HepG2 (cell line): ENCODE measurements around the gene RAMP1. TPM values are rescaled to one million over a fixed set of nuclear protein-coding genes. Genes with fewer than 3 reads are reported as not detected.

Experiments
- ATAC-seq: fragments of 200-7000 bp; cut with Tn5 transposase; 3 replicates; pipeline ENCODE4 v1.9.1; 2020; ENCODE audit warnings: mild to moderate bottlenecking, moderate library complexity
- BruUV-seq: library from RNA; stranded (reverse); fragments of 400-500 nt; replicated peaks from 2 replicates; lab custom pipeline; 2021; lab: Mats Ljungman, UMichigan
- CTCF ChIA-PET: fragments of 300-600 bp; formaldehyde crosslinking; extraction: SDS; loops from one replicate; lab custom pipeline; 2021; ENCODE audit warnings: low total read pairs, inconsistent platforms, low intra/inter-chr PET ratio; lab: Yijun Ruan, JAX
- POLR2A ChIA-PET: fragments of 350-600 bp; sonication (Branson Sonifier 250); formaldehyde crosslinking; loops from one replicate; lab custom pipeline; 2020; ENCODE audit warnings: antibody characterized with exemption, inconsistent platforms; lab: Yijun Ruan, JAX
- DNase-seq: peaks from one replicate; pipeline ENCODE4 v3.0.0-alpha.2; 2015; ENCODE audit warnings: low spot score
- FAIRE-seq: peaks from 3 replicates; lab custom pipeline; 2011; peaks lifted over from hg19 to GRCh38; lab: Jason Lieb, UNC
- H2AFZ ChIP-seq: one replicate; pipeline ENCODE4 v1.6.1; 2011; ENCODE audit warnings: low read length, inconsistent platforms
- H3K27ac ChIP-seq: fragments of 300-600 bp; 3 replicates; pipeline ENCODE4 v1.8.0; 2011; ENCODE audit warnings: mixed run types, mild to moderate bottlenecking, mixed read lengths, low read length, inconsistent platforms; ENCODE audit not compliant: insufficient read depth; ENCODE audit errors: extremely low read length
- H3K27me3 ChIP-seq, 2 experiments: fragments of 200-600 bp in 1 of 2; 2 replicates in 1 of 2; 3 replicates in 1 of 2; pipeline versions ENCODE4 v1.6.0 to v1.8.0; 2011; ENCODE audit warnings: low read length in 2 of 2, mild to moderate bottlenecking in 2 of 2, moderate library complexity in 2 of 2, inconsistent platforms in 1 of 2; ENCODE audit not compliant: insufficient read depth in 2 of 2, control insufficient read depth in 1 of 2
- H3K36me3 ChIP-seq, 2 experiments: fragments of 200-600 bp in 1 of 2; replicated peaks in 1 of 2; 2 replicates in 1 of 2; 3 replicates in 1 of 2; pipeline versions ENCODE4 v1.5.1 to v1.8.0; 2011; ENCODE audit warnings: low read length in 2 of 2, inconsistent platforms in 1 of 2; ENCODE audit not compliant: insufficient read depth in 2 of 2, control insufficient read depth in 1 of 2
- H3K4me1 ChIP-seq: 2 replicates; pipeline ENCODE4 v1.5.1; 2012; ENCODE audit warnings: low read length, inconsistent platforms; ENCODE audit not compliant: insufficient read depth
- H3K4me2 ChIP-seq: 2 replicates; pipeline ENCODE4 v1.6.0; 2011; ENCODE audit warnings: low read depth, low read length, inconsistent platforms
- H3K4me3 ChIP-seq, 3 experiments: fragments of 200-600 bp in 1 of 3; sonication (generic), shearing (Covaris generic) in 1 of 3; replicated peaks in 1 of 3; 2 replicates each; pipeline ENCODE4 v1.5.1; 2011 to 2016; ENCODE audit warnings: low read length in 3 of 3, inconsistent platforms in 2 of 3, low read depth in 2 of 3, mild to moderate bottlenecking in 2 of 3, control low read depth in 1 of 3, mixed read lengths in 1 of 3; ENCODE audit not compliant: insufficient read depth in 1 of 3
- H3K79me2 ChIP-seq: one replicate; pipeline ENCODE4 v1.6.1; 2011; ENCODE audit warnings: low read length, inconsistent platforms; ENCODE audit not compliant: insufficient read depth
- H3K9ac ChIP-seq: 2 replicates; pipeline ENCODE4 v1.6.0; 2011; ENCODE audit warnings: mild to moderate bottlenecking, low read depth, low read length, inconsistent platforms; ENCODE audit not compliant: insufficient read depth
- H3K9me3 ChIP-seq: 2 replicates; pipeline ENCODE4 v1.5.1; 2012; ENCODE audit warnings: mild to moderate bottlenecking, low read length
- H4K20me1 ChIP-seq: 2 replicates; pipeline ENCODE4 v1.6.0; 2011; ENCODE audit warnings: inconsistent platforms, mild to moderate bottlenecking, low read length, moderate library complexity; ENCODE audit not compliant: insufficient read depth
- ATF1 ChIP-seq: IDR thresholded peaks from 2 replicates; pipeline ENCODE4 v1.6.1; 2016; ENCODE audit warnings: mild to moderate bottlenecking, control low read depth
- KDM5B ChIP-seq: sonication (generic); formaldehyde crosslinking; IDR thresholded peaks from 2 replicates; pipeline ENCODE4 v1.4.0; 2020; ENCODE audit warnings: missing genetic modification reagents, mild to moderate bottlenecking, borderline replicate concordance
- NKX3-1 ChIP-seq: sonication (generic); formaldehyde crosslinking; IDR thresholded peaks from 2 replicates; pipeline ENCODE4 v1.5.0; 2020; ENCODE audit warnings: missing genetic modification reagents
- POLR2AphosphoS2 ChIP-seq: IDR thresholded peaks from 2 replicates; pipeline ENCODE4 v1.6.1; 2011; ENCODE audit warnings: low read depth, low read length, improper control_type of control experiment
- SALL1 ChIP-seq: sonication (generic); formaldehyde crosslinking; IDR thresholded peaks from 2 replicates; pipeline ENCODE4 v1.8.0; 2022; ENCODE audit warnings: mild to moderate bottlenecking, missing genetic modification reagents
- TAF1 ChIP-seq: sonication (generic); formaldehyde crosslinking; IDR thresholded peaks from 2 replicates; pipeline ENCODE4 v1.4.0; 2020; ENCODE audit warnings: missing genetic modification reagents
- THYN1 ChIP-seq: sonication (generic); formaldehyde crosslinking; IDR thresholded peaks from 2 replicates; pipeline ENCODE4 v1.8.1; 2023; ENCODE audit warnings: low read depth, mild to moderate bottlenecking, moderate library complexity, missing genetic modification reagents, borderline replicate concordance
- U2AF2 ChIP-seq: fragments of 200-400 bp; formaldehyde crosslinking; IDR thresholded peaks from 2 replicates; pipeline ENCODE4 v1.6.1; 2017; ENCODE audit warnings: low read depth, mild to moderate bottlenecking, low read length
- ZNF275 ChIP-seq: sonication (generic); formaldehyde crosslinking; IDR thresholded peaks from 2 replicates; pipeline ENCODE4 v1.8.0; 2022; ENCODE audit warnings: missing genetic modification reagents, mild to moderate bottlenecking, inconsistent platforms, borderline replicate concordance
- ZNF331 ChIP-seq: sonication (generic); formaldehyde crosslinking; IDR thresholded peaks from 2 replicates; pipeline ENCODE4 v1.4.0; 2020; ENCODE audit warnings: missing genetic modification reagents
- ZNF547 ChIP-seq: sonication (generic); formaldehyde crosslinking; IDR thresholded peaks from 2 replicates; pipeline ENCODE4 v1.5.1; 2020; ENCODE audit warnings: mild to moderate bottlenecking, missing genetic modification reagents
- ZSCAN21 ChIP-seq: sonication (generic); formaldehyde crosslinking; IDR thresholded peaks from 2 replicates; pipeline ENCODE4 v1.8.0; 2022; ENCODE audit warnings: mild to moderate bottlenecking, missing genetic modification reagents, moderate library complexity, borderline replicate concordance
- WGBS: methylation state at CpG from one replicate; pipeline ENCODE4 v1.1.6; 2017; ENCODE audit warnings: low lambda C conversion rate; 5-methylcytosine and 5-hydroxymethylcytosine counted together
- in situ Hi-C: cut with HindIII; loops from 2 replicates; pipeline ENCODE4 v1.10.0; 2017; ENCODE audit warnings: low pct_unique_long_range_greater_than_20kb; ENCODE audit not compliant: extremely low pct_ligation_motif_present
- intact Hi-C: fragments of 100-400 bp; cut with micrococcal nuclease; formaldehyde crosslinking; loops from one replicate; pipeline ENCODE4 v1.10.0; 2022; ENCODE audit not compliant: unreplicated experiment
- polyA plus RNA-seq, 8 experiments: library from polyadenylated mRNA; depleted of rRNA in 3 of 8; stranded (reverse) in 7 of 8; unstranded in 1 of 8; fragments of >200 nt; fragmentation: Illumina TruSeq in 4 of 8; extraction: Trizol in 4 of 8; gene quantifications; 2 replicates each; pipeline versions ENCODE4 v1.2.1 to v1.2.3, GENCODE V29; 2011 to 2016; ENCODE audit warnings: low read depth in 4 of 8, missing spikeins in 1 of 8, mixed read lengths in 1 of 8; ENCODE audit not compliant: insufficient read depth in 1 of 8
- total RNA-seq, 5 experiments: library from RNA; depleted of rRNA; stranded (reverse); fragments of >200 nt; fragmentation: Illumina TruSeq; extraction: Trizol; gene quantifications; 2 replicates each; pipeline ENCODE4 v1.2.3, GENCODE V29; 2016; ENCODE audit warnings: low read depth in 1 of 5
- TF ChIP-seq, protein P1 (sequence below): sonication (generic); formaldehyde crosslinking; IDR thresholded peaks from 2 replicates; pipeline ENCODE4 v1.8.1; 2023; ENCODE audit warnings: mild to moderate bottlenecking, missing genetic modification reagents
- TF ChIP-seq, protein P2 (sequence below): sonication (generic); formaldehyde crosslinking; IDR thresholded peaks from 2 replicates; pipeline ENCODE4 v1.5.0; 2020; ENCODE audit warnings: mild to moderate bottlenecking, missing genetic modification reagents, borderline replicate concordance
- TF ChIP-seq, protein P3 (sequence below): sonication (generic); formaldehyde crosslinking; IDR thresholded peaks from 2 replicates; pipeline ENCODE4 v1.4.0; 2020; ENCODE audit warnings: missing genetic modification reagents

Gene RAMP1
- total and polyA plus RNA-seq, 2 of the 13 experiments (the other 11 are each of a cell fraction or from before 2014, with no cell fraction given), result 0.29 to 0.61 TPM

DNA sequence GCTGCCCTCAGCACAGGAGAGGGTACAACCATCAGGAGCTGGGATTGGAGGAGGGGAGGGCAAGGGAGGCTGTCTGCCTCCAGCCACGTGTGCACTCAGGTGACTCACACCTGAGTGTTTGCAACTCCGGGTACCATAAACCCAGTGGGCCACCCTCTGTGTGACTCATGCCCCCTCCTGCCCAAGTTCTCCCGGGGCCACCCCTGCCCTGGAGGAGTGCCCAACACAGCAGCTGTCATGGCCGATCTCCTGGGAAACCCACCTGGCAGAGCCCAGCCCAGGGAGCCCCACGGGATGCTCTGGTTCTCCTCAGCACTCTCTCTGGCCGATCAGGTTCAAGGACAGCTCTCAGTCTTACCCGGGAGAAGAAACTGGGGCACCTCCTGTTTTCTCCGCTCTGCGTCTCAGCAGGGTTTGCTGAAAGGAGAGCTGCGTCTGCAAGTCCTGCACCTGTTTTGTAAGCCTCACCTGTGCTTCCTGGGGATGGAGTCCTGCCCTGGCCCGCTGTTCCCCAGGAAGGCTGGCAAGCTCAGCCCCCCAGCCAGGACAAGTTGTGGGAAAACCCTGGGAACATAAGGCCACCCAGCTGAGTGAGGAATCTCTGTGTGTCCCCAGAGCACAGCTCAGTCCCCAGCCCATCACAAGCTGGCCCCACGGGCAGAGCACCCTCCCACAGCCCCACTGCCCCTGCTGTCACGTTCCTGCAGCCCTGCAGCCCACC, 63.4 kb downstream of the RAMP1 start (continued):
- no peak for TF ChIP-seq THYN1
- TF ChIP-seq SALL1 (CRISPR knock-in tag), result no peak
- TF ChIP-seq KDM5B (CRISPR knock-in tag), result 0 out of 2 replicates have a peak, but pooled peaks have one; percentile 21
- TF ChIP-seq NKX3-1 (CRISPR knock-in tag), result no peak
- no peak for TF ChIP-seq ZNF275
- no peak for TF ChIP-seq ZSCAN21 (CRISPR knock-in tag)

- no peak overlapping the region for H3K9ac ChIP-seq
- no peak overlapping the region for H3K27ac ChIP-seq
- DNase-seq (peak; percentile 47), ATAC-seq (peak; percentile 98), FAIRE-seq (no peak)
- intact Hi-C loops, result loop anchor here (1.0 kb wide), 2 partner anchors 184 to 216 kb away; no protein-coding TSS in a partner anchor
- peaks cover 2 to 44% of the 10 kb centered on the region in 2 experiments; a peak in 4 of 5 replicates for H3K27me3 ChIP-seq
- peak overlapping the region; percentile 65 for H3K4me2 ChIP-seq
- POLR2A ChIA-PET, result no interaction called here
- H3K36me3 ChIP-seq, result no peaks in the 10 kb centered on the region
- WGBS, result 27% methylated on average over 21 of the region's 33 CpGs
- CTCF ChIA-PET, result interaction anchor here (0.8 to 1.6 kb wide), 4 partner anchors 65 to 237 kb away, joined by 4 to 6 read pairs (median 5); no protein-coding TSS in a partner anchor
- H2AFZ ChIP-seq, result no peak overlapping the region
- H3K4me1 ChIP-seq, result peaks cover 8% of the 10 kb centered on the region
- BruUV-seq, result no TSS peak
- peak overlapping the region in 1 of 3 experiments; percentile 58; a peak in 2 of 6 replicates for H3K4me3 ChIP-seq
- no peaks in the 10 kb centered on the region for H3K9me3 ChIP-seq
- in situ Hi-C loops, result no loop called here
- no peaks in the 10 kb centered on the region for H3K79me2 ChIP-seq
- H4K20me1 ChIP-seq, result no peaks in the 10 kb centered on the region
- TF ChIP-seq, protein P1, sequence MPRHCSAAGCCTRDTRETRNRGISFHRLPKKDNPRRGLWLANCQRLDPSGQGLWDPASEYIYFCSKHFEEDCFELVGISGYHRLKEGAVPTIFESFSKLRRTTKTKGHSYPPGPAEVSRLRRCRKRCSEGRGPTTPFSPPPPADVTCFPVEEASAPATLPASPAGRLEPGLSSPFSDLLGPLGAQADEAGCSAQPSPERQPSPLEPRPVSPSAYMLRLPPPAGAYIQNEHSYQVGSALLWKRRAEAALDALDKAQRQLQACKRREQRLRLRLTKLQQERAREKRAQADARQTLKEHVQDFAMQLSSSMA (CRISPR knock-in tag), result 0 out of 2 replicates have a peak, but pooled peaks have one; percentile 51
- TF ChIP-seq ATF1 (CRISPR knock-in tag), result no peak
- TF ChIP-seq, protein P2, sequence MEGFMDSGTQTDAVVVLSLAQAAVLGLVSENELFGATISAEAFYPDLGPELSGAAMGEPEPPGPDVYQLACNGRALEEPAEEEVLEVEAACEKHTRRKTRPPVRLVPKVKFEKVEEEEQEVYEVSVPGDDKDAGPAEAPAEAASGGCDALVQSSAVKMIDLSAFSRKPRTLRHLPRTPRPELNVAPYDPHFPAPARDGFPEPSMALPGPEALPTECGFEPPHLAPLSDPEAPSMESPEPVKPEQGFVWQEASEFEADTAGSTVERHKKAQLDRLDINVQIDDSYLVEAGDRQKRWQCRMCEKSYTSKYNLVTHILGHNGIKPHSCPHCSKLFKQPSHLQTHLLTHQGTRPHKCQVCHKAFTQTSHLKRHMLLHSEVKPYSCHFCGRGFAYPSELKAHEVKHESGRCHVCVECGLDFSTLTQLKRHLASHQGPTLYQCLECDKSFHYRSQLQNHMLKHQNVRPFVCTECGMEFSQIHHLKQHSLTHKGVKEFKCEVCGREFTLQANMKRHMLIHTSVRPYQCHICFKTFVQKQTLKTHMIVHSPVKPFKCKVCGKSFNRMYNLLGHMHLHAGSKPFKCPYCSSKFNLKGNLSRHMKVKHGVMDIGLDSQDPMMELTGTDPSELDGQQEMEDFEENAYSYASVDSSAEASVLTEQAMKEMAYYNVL (CRISPR knock-in tag), result no peak
- TF ChIP-seq POLR2AphosphoS2, result no peak
- TF ChIP-seq ZNF547, result no peak
- TF ChIP-seq ZNF331 (CRISPR knock-in tag), result no peak; the same call in 1 of the 2 replicates
- no peak for TF ChIP-seq TAF1 (CRISPR knock-in tag)
- TF ChIP-seq, protein P3, sequence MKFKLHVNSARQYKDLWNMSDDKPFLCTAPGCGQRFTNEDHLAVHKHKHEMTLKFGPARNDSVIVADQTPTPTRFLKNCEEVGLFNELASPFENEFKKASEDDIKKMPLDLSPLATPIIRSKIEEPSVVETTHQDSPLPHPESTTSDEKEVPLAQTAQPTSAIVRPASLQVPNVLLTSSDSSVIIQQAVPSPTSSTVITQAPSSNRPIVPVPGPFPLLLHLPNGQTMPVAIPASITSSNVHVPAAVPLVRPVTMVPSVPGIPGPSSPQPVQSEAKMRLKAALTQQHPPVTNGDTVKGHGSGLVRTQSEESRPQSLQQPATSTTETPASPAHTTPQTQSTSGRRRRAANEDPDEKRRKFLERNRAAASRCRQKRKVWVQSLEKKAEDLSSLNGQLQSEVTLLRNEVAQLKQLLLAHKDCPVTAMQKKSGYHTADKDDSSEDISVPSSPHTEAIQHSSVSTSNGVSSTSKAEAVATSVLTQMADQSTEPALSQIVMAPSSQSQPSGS (CRISPR knock-in tag), result no peak
- TF ChIP-seq U2AF2, result peak; percentile 94; the same call in 1 of the 2 replicates
Measured at GRCh38 chr2:237923481-237924163, 64.2 kb downstream of the RAMP1 start.
